Measurements from ENCODE around the gene PRKCE.
A peak's percentile ranks its signal among the peaks of the same experiment; 100 is the strongest.

PRKCE gene

GRCh38 chr2:45759310-45759851, 107.9 kb downstream of the PRKCE start:
- Histone ChIP-seq H3K4me1 (ENCODE audit: control insufficient read depth in 2 of 2, insufficient read depth in 2 of 2, low read length in 2 of 2) (no peaks in the 10 kb centered on the region), H3K27ac (ENCODE audit: low read depth in 2 of 2, low read length in 2 of 2) (no peak overlapping the region), H3K36me3 (ENCODE audit: control insufficient read depth in 2 of 2, insufficient read depth in 2 of 2, low read length in 2 of 2) (no peaks in the 10 kb centered on the region), H3K4me3 (ENCODE audit: low read length in 2 of 2) (no peak overlapping the region), H3K9me3 (ENCODE audit: control insufficient read depth in 2 of 2, low read length in 2 of 2) (no peaks in the 10 kb centered on the region), H3K27me3 (ENCODE audit: control insufficient read depth in 2 of 2, insufficient read depth in 2 of 2, low read length in 2 of 2) (no peaks in the 10 kb centered on the region), H3K9ac (ENCODE audit: low read depth in 1 of 2, low read length in 2 of 2) (no peak overlapping the region)

GRCh38 chr2:45761635-45762034, 110.2 kb downstream of the PRKCE start:
- Histone ChIP-seq H3K9me3 (ENCODE audit: control insufficient read depth in 2 of 2, low read length in 2 of 2) (no peaks in the 10 kb centered on the region), H3K4me3 (ENCODE audit: low read length in 2 of 2) (no peak overlapping the region), H3K27me3 (ENCODE audit: control insufficient read depth in 2 of 2, insufficient read depth in 2 of 2, low read length in 2 of 2) (no peaks in the 10 kb centered on the region), H3K4me1 (ENCODE audit: control insufficient read depth in 2 of 2, insufficient read depth in 2 of 2, low read length in 2 of 2) (peaks cover 0 to 6% of the 10 kb centered on the region in 2 donors), H3K9ac (ENCODE audit: low read depth in 1 of 2, low read length in 2 of 2) (no peak overlapping the region), H3K27ac (ENCODE audit: low read depth in 2 of 2, low read length in 2 of 2) (no peak overlapping the region), H3K36me3 (ENCODE audit: control insufficient read depth in 2 of 2, insufficient read depth in 2 of 2, low read length in 2 of 2) (no peaks in the 10 kb centered on the region)

- Histone ChIP-seq H3K9me3 (ENCODE audit: control insufficient read depth in 2 of 2, low read length in 2 of 2) (no peaks in the 10 kb centered on the region), H3K36me3 (ENCODE audit: control insufficient read depth in 2 of 2, insufficient read depth in 2 of 2, low read length in 2 of 2) (no peaks in the 10 kb centered on the region), H3K9ac (ENCODE audit: low read depth in 1 of 2, low read length in 2 of 2) (no peak overlapping the region), H3K4me1 (ENCODE audit: control insufficient read depth in 2 of 2, insufficient read depth in 2 of 2, low read length in 2 of 2) (peaks cover 0 to 6% of the 10 kb centered on the region in 2 donors), H3K27me3 (ENCODE audit: control insufficient read depth in 2 of 2, insufficient read depth in 2 of 2, low read length in 2 of 2) (no peaks in the 10 kb centered on the region), H3K4me3 (ENCODE audit: low read length in 2 of 2) (no peak overlapping the region), H3K27ac (ENCODE audit: low read depth in 2 of 2, low read length in 2 of 2) (no peak overlapping the region)
These were observed 111.8 kb downstream of the PRKCE start for GRCh38 chr2:45763255-45763654.

- Histone ChIP-seq H3K4me1 (ENCODE audit: control insufficient read depth in 2 of 2, insufficient read depth in 2 of 2, low read length in 2 of 2) (peaks cover 0 to 6% of the 10 kb centered on the region in 2 donors), H3K4me3 (ENCODE audit: low read length in 2 of 2) (no peak overlapping the region), H3K9me3 (ENCODE audit: control insufficient read depth in 2 of 2, low read length in 2 of 2) (no peaks in the 10 kb centered on the region), H3K27ac (ENCODE audit: low read depth in 2 of 2, low read length in 2 of 2) (no peak overlapping the region), H3K27me3 (ENCODE audit: control insufficient read depth in 2 of 2, insufficient read depth in 2 of 2, low read length in 2 of 2) (no peaks in the 10 kb centered on the region), H3K9ac (ENCODE audit: low read depth in 1 of 2, low read length in 2 of 2) (no peak overlapping the region), H3K36me3 (ENCODE audit: control insufficient read depth in 2 of 2, insufficient read depth in 2 of 2, low read length in 2 of 2) (no peaks in the 10 kb centered on the region)
These were observed 112.3 kb downstream of the PRKCE start for GRCh38 chr2:45763797-45764196.

GRCh38 chr2:45765007-45765727, 113.7 kb downstream of the PRKCE start:
- H3K9ac ChIP-seq (ENCODE audit: low read depth in 1 of 2, low read length in 2 of 2) = no peak overlapping the region
- H3K36me3 ChIP-seq (ENCODE audit: control insufficient read depth in 2 of 2, insufficient read depth in 2 of 2, low read length in 2 of 2) = no peaks in the 10 kb centered on the region
- no peak overlapping the region for H3K27ac ChIP-seq (ENCODE audit: low read depth in 2 of 2, low read length in 2 of 2)
- no peak overlapping the region for H3K4me3 ChIP-seq (ENCODE audit: low read length in 2 of 2)
- H3K4me1 ChIP-seq (ENCODE audit: control insufficient read depth in 2 of 2, insufficient read depth in 2 of 2, low read length in 2 of 2) = peaks cover 0 to 6% of the 10 kb centered on the region in 2 donors
- H3K9me3 ChIP-seq (ENCODE audit: control insufficient read depth in 2 of 2, low read length in 2 of 2) = no peaks in the 10 kb centered on the region
- H3K27me3 ChIP-seq (ENCODE audit: control insufficient read depth in 2 of 2, insufficient read depth in 2 of 2, low read length in 2 of 2) = no peaks in the 10 kb centered on the region

GRCh38 chr2:45765728-45766254, 114.3 kb downstream of the PRKCE start:
- H3K27me3 ChIP-seq (ENCODE audit: control insufficient read depth in 2 of 2, insufficient read depth in 2 of 2, low read length in 2 of 2) = no peaks in the 10 kb centered on the region
- peaks cover 0 to 6% of the 10 kb centered on the region in 2 donors for H3K4me1 ChIP-seq (ENCODE audit: control insufficient read depth in 2 of 2, insufficient read depth in 2 of 2, low read length in 2 of 2)
- H3K9me3 ChIP-seq (ENCODE audit: control insufficient read depth in 2 of 2, low read length in 2 of 2) = no peaks in the 10 kb centered on the region
- H3K27ac ChIP-seq (ENCODE audit: low read depth in 2 of 2, low read length in 2 of 2) = no peak overlapping the region
- no peak overlapping the region for H3K4me3 ChIP-seq (ENCODE audit: low read length in 2 of 2)
- H3K36me3 ChIP-seq (ENCODE audit: control insufficient read depth in 2 of 2, insufficient read depth in 2 of 2, low read length in 2 of 2) = no peaks in the 10 kb centered on the region
- no peak overlapping the region for H3K9ac ChIP-seq (ENCODE audit: low read depth in 1 of 2, low read length in 2 of 2)

GRCh38 chr2:45768208-45768607, 116.7 kb downstream of the PRKCE start:
- H3K4me3 ChIP-seq (ENCODE audit: low read length in 2 of 2) = no peak overlapping the region

GRCh38 chr2:45769056-45769455, 117.6 kb downstream of the PRKCE start:
- Histone ChIP-seq H3K27me3 (ENCODE audit: control insufficient read depth in 2 of 2, insufficient read depth in 2 of 2, low read length in 2 of 2) (no peaks in the 10 kb centered on the region), H3K9ac (ENCODE audit: low read depth in 1 of 2, low read length in 2 of 2) (no peak overlapping the region), H3K27ac (ENCODE audit: low read depth in 2 of 2, low read length in 2 of 2) (no peak overlapping the region), H3K36me3 (ENCODE audit: control insufficient read depth in 2 of 2, insufficient read depth in 2 of 2, low read length in 2 of 2) (no peaks in the 10 kb centered on the region), H3K4me1 (ENCODE audit: control insufficient read depth in 2 of 2, insufficient read depth in 2 of 2, low read length in 2 of 2) (peaks cover 0 to 9% of the 10 kb centered on the region in 2 donors), H3K4me3 (ENCODE audit: low read length in 2 of 2) (no peak overlapping the region), H3K9me3 (ENCODE audit: control insufficient read depth in 2 of 2, low read length in 2 of 2) (no peaks in the 10 kb centered on the region)

More at GRCh38 chr2:45768208-45768607, 116.7 kb downstream of the PRKCE start:
- Histone ChIP-seq H3K27me3 (ENCODE audit: control insufficient read depth in 2 of 2, insufficient read depth in 2 of 2, low read length in 2 of 2) (no peaks in the 10 kb centered on the region), H3K4me1 (ENCODE audit: control insufficient read depth in 2 of 2, insufficient read depth in 2 of 2, low read length in 2 of 2) (peaks cover 0 to 9% of the 10 kb centered on the region in 2 donors), H3K36me3 (ENCODE audit: control insufficient read depth in 2 of 2, insufficient read depth in 2 of 2, low read length in 2 of 2) (no peaks in the 10 kb centered on the region), H3K9ac (ENCODE audit: low read depth in 1 of 2, low read length in 2 of 2) (no peak overlapping the region), H3K27ac (ENCODE audit: low read depth in 2 of 2, low read length in 2 of 2) (no peak overlapping the region), H3K9me3 (ENCODE audit: control insufficient read depth in 2 of 2, low read length in 2 of 2) (no peaks in the 10 kb centered on the region)

- H3K4me3 ChIP-seq (ENCODE audit: low read length in 2 of 2) = no peak overlapping the region
- H3K27me3 ChIP-seq (ENCODE audit: control insufficient read depth in 2 of 2, insufficient read depth in 2 of 2, low read length in 2 of 2) = no peaks in the 10 kb centered on the region
- no peaks in the 10 kb centered on the region for H3K36me3 ChIP-seq (ENCODE audit: control insufficient read depth in 2 of 2, insufficient read depth in 2 of 2, low read length in 2 of 2)
- H3K4me1 ChIP-seq (ENCODE audit: control insufficient read depth in 2 of 2, insufficient read depth in 2 of 2, low read length in 2 of 2) = peaks cover 7 to 13% of the 10 kb centered on the region in 2 donors
- no peaks in the 10 kb centered on the region for H3K9me3 ChIP-seq (ENCODE audit: control insufficient read depth in 2 of 2, low read length in 2 of 2)
- no peak overlapping the region for H3K27ac ChIP-seq (ENCODE audit: low read depth in 2 of 2, low read length in 2 of 2)
- no peak overlapping the region for H3K9ac ChIP-seq (ENCODE audit: low read depth in 1 of 2, low read length in 2 of 2)
These were observed 118.5 kb downstream of the PRKCE start for GRCh38 chr2:45769854-45770576.

- Histone ChIP-seq H3K4me1 (ENCODE audit: control insufficient read depth in 2 of 2, insufficient read depth in 2 of 2, low read length in 2 of 2) (peaks cover 7% of the 10 kb centered on the region in 2 donors), H3K4me3 (ENCODE audit: low read length in 2 of 2) (peak overlapping the region; percentile 13 to 39), H3K27ac (ENCODE audit: low read depth in 2 of 2, low read length in 2 of 2) (peak overlapping the region in 1 of 2 donors; percentile 41), H3K36me3 (ENCODE audit: control insufficient read depth in 2 of 2, insufficient read depth in 2 of 2, low read length in 2 of 2) (no peaks in the 10 kb centered on the region), H3K27me3 (ENCODE audit: control insufficient read depth in 2 of 2, insufficient read depth in 2 of 2, low read length in 2 of 2) (no peaks in the 10 kb centered on the region), H3K9me3 (ENCODE audit: control insufficient read depth in 2 of 2, low read length in 2 of 2) (no peaks in the 10 kb centered on the region), H3K9ac (ENCODE audit: low read depth in 1 of 2, low read length in 2 of 2) (no peak overlapping the region)
These were observed 119.3 kb downstream of the PRKCE start for GRCh38 chr2:45770811-45771210.
